ENCODE data around the gene GPRIN3. TPM values are rescaled to one million over a fixed set of nuclear protein-coding genes. Genes with fewer than 3 reads are reported as not detected.

Gene GPRIN3
- total and polyA plus RNA-seq, 2 experiments from 2014 or later: 0.74 to 3.2 TPM

DNA sequence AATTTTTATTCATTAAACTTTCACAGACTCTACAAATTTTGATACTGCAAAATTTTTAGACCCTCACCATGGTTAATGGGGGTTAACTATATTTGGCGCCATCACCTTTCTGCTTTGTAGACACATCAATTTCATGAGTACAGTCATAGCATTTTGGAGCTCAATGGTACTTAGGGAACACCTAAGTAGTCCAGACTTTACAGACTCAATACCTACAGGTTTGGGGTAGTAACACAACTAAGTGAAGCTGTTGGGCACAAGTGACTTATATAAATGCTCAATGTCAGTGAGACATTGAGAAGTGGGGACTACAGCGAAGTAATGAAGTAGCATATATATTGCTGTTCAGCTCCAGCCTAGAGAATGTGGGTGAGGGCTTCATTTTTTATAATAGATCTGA lies 7.5 kb downstream of the GPRIN3 start:
- Histone ChIP-seq H3F3A (replicated peaks; ENCODE audit: low read depth) (no peaks in the 10 kb centered on the region), H3K27ac (ENCODE audit: low read depth) (no peak overlapping the region), H3K9me2 (ENCODE audit: insufficient read depth) (no peaks in the 10 kb centered on the region), H3K4me1 (ENCODE audit: insufficient read depth) (no peaks in the 10 kb centered on the region), H3K79me2 (replicated peaks; ENCODE audit: insufficient read depth) (no peaks in the 10 kb centered on the region), H3K27me3 (ENCODE audit: insufficient read depth) (no peaks in the 10 kb centered on the region), H3K36me3 (ENCODE audit: insufficient read depth) (no peaks in the 10 kb centered on the region), H2AFZ (no peak overlapping the region), H3K4me3 (no peak overlapping the region), H4K20me1 (replicated peaks; ENCODE audit: insufficient read depth) (no peaks in the 10 kb centered on the region), H3K4me2 (no peak overlapping the region)
- no peak for ATAC-seq
- TF ChIP-seq POLR2AphosphoS5 (IDR thresholded peaks at IDR 0.05; ENCODE audit: low read depth): no peak
- no peak for TF ChIP-seq EZH2 (IDR thresholded peaks at IDR 0.05; ENCODE audit: low read depth, unreplicated experiment)
- no peak for TF ChIP-seq NANOG (IDR thresholded peaks at IDR 0.05; ENCODE audit: borderline replicate concordance)
- TF ChIP-seq ZNF331 (CRISPR knock-in tag; IDR thresholded peaks at IDR 0.05; ENCODE audit: low read depth): no peak
- TF ChIP-seq CREB1 (CRISPR knock-in tag; IDR thresholded peaks at IDR 0.05; ENCODE audit: low read depth): no peak
- no peak for TF ChIP-seq EZH2phosphoT487 (IDR thresholded peaks at IDR 0.05; ENCODE audit: unreplicated experiment)
- TF ChIP-seq, protein P1, sequence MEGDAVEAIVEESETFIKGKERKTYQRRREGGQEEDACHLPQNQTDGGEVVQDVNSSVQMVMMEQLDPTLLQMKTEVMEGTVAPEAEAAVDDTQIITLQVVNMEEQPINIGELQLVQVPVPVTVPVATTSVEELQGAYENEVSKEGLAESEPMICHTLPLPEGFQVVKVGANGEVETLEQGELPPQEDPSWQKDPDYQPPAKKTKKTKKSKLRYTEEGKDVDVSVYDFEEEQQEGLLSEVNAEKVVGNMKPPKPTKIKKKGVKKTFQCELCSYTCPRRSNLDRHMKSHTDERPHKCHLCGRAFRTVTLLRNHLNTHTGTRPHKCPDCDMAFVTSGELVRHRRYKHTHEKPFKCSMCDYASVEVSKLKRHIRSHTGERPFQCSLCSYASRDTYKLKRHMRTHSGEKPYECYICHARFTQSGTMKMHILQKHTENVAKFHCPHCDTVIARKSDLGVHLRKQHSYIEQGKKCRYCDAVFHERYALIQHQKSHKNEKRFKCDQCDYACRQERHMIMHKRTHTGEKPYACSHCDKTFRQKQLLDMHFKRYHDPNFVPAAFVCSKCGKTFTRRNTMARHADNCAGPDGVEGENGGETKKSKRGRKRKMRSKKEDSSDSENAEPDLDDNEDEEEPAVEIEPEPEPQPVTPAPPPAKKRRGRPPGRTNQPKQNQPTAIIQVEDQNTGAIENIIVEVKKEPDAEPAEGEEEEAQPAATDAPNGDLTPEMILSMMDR (conservative IDR thresholded peaks at IDR 0.05; ENCODE audit: low read depth in 2 of 2): no peak
- no peak for TF ChIP-seq STAT1 (IDR thresholded peaks at IDR 0.05; ENCODE audit: unreplicated experiment)
- TF ChIP-seq, protein P2, sequence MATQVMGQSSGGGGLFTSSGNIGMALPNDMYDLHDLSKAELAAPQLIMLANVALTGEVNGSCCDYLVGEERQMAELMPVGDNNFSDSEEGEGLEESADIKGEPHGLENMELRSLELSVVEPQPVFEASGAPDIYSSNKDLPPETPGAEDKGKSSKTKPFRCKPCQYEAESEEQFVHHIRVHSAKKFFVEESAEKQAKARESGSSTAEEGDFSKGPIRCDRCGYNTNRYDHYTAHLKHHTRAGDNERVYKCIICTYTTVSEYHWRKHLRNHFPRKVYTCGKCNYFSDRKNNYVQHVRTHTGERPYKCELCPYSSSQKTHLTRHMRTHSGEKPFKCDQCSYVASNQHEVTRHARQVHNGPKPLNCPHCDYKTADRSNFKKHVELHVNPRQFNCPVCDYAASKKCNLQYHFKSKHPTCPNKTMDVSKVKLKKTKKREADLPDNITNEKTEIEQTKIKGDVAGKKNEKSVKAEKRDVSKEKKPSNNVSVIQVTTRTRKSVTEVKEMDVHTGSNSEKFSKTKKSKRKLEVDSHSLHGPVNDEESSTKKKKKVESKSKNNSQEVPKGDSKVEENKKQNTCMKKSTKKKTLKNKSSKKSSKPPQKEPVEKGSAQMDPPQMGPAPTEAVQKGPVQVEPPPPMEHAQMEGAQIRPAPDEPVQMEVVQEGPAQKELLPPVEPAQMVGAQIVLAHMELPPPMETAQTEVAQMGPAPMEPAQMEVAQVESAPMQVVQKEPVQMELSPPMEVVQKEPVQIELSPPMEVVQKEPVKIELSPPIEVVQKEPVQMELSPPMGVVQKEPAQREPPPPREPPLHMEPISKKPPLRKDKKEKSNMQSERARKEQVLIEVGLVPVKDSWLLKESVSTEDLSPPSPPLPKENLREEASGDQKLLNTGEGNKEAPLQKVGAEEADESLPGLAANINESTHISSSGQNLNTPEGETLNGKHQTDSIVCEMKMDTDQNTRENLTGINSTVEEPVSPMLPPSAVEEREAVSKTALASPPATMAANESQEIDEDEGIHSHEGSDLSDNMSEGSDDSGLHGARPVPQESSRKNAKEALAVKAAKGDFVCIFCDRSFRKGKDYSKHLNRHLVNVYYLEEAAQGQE (IDR thresholded peaks at IDR 0.05; ENCODE audit: unreplicated experiment): no peak
- TF ChIP-seq, protein P3, sequence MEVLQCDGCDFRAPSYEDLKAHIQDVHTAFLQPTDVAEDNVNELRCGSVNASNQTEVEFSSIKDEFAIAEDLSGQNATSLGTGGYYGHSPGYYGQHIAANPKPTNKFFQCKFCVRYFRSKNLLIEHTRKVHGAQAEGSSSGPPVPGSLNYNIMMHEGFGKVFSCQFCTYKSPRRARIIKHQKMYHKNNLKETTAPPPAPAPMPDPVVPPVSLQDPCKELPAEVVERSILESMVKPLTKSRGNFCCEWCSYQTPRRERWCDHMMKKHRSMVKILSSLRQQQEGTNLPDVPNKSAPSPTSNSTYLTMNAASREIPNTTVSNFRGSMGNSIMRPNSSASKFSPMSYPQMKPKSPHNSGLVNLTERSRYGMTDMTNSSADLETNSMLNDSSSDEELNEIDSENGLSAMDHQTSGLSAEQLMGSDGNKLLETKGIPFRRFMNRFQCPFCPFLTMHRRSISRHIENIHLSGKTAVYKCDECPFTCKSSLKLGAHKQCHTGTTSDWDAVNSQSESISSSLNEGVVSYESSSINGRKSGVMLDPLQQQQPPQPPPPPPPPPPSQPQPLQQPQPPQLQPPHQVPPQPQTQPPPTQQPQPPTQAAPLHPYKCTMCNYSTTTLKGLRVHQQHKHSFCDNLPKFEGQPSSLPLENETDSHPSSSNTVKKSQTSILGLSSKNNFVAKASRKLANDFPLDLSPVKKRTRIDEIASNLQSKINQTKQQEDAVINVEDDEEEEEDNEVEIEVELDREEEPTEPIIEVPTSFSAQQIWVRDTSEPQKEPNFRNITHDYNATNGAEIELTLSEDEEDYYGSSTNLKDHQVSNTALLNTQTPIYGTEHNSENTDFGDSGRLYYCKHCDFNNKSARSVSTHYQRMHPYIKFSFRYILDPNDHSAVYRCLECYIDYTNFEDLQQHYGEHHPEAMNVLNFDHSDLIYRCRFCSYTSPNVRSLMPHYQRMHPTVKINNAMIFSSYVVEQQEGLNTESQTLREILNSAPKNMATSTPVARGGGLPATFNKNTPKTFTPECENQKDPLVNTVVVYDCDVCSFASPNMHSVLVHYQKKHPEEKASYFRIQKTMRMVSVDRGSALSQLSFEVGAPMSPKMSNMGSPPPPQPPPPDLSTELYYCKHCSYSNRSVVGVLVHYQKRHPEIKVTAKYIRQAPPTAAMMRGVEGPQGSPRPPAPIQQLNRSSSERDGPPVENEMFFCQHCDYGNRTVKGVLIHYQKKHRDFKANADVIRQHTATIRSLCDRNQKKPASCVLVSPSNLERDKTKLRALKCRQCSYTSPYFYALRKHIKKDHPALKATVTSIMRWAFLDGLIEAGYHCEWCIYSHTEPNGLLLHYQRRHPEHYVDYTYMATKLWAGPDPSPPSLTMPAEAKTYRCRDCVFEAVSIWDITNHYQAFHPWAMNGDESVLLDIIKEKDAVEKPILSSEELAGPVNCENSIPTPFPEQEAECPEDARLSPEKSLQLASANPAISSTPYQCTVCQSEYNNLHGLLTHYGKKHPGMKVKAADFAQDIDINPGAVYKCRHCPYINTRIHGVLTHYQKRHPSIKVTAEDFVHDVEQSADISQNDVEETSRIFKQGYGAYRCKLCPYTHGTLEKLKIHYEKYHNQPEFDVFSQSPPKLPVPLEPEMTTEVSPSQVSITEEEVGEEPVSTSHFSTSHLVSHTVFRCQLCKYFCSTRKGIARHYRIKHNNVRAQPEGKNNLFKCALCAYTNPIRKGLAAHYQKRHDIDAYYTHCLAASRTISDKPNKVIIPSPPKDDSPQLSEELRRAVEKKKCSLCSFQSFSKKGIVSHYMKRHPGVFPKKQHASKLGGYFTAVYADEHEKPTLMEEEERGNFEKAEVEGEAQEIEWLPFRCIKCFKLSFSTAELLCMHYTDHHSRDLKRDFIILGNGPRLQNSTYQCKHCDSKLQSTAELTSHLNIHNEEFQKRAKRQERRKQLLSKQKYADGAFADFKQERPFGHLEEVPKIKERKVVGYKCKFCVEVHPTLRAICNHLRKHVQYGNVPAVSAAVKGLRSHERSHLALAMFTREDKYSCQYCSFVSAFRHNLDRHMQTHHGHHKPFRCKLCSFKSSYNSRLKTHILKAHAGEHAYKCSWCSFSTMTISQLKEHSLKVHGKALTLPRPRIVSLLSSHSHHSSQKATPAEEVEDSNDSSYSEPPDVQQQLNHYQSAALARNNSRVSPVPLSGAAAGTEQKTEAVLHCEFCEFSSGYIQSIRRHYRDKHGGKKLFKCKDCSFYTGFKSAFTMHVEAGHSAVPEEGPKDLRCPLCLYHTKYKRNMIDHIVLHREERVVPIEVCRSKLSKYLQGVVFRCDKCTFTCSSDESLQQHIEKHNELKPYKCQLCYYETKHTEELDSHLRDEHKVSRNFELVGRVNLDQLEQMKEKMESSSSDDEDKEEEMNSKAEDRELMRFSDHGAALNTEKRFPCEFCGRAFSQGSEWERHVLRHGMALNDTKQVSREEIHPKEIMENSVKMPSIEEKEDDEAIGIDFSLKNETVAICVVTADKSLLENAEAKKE (CRISPR knock-in tag; IDR thresholded peaks at IDR 0.05): no peak
- no peak for TF ChIP-seq ZNF114 (CRISPR knock-in tag; IDR thresholded peaks at IDR 0.05)
- Mint-ChIP-seq H3K9me3 (no peaks in the 10 kb centered on the region), H3K36me3 (ENCODE audit: low read depth) (no peaks in the 10 kb centered on the region), H3K4me1 (peaks cover 24% of the 10 kb centered on the region), H3K27me3 (ENCODE audit: insufficient read depth, low read depth, poor library complexity) (peaks cover under 1% of the 10 kb centered on the region), H3K27ac (no peak overlapping the region), H3K4me3 (no peak overlapping the region)
- no peak for DNase-seq (ENCODE audit: low spot score)

Measured in GM23338 (cell line).